ENCODE data around the gene ABHD14A.

ABHD14A gene

GRCh38 chr3:51941463-51941797, 33.4 kb upstream of the ABHD14A start:
- no peak for DNase-seq (ENCODE audit: low spot score)

- DNase-seq (ENCODE audit: low spot score) = peak; percentile 100
Measured at GRCh38 chr3:51941798-51942602, 32.9 kb upstream of the ABHD14A start, which contains the start of the genes PARP3 and RRP9. Gene PARP3 (plus strand): TSS chr3:51942363. CDS start chr3:51943356, 993 bp downstream. Gene RRP9 (minus strand): TSS chr3:51941904. CDS start chr3:51941867, 37 bp downstream.

DNA sequence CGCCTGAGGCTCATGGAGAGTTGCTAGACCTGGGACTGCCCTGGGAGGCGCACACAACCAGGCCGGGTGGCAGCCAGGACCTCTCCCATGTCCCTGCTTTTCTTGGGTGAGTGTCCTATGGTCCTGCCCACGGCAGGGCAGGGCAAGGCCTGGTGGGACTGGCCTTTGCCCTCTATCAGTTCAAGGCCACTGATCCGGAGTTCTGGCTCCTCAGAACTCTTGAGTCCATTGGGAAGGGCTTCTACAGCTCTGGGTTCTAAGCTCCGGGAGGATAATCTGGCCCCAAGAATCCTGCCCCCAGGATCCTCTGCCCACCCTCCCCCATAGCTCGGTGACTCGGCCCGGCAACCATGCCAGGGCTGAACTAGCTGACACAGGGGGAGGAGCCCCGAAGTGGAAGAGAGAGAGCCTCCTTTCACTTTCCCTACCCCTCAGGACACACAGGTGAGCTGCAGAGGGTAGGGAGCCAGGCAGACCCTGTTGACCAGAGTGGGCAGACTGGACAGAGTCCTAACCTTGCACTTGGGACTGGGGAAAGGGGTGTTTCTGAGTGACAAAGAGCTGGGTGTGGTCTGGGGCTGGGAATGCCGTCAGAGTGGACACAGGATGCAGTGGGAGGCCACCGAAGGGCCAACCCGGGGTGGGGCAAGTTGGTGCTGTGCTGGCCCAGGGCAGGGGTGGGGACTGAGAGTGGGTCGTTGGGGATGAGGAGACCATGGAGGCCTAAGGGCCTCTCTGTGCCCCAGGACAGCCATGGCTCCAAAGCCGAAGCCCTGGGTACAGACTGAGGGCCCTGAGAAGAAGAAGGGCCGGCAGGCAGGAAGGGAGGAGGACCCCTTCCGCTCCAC, 32.0 kb upstream of the ABHD14A start:
- peak; percentile 60 for DNase-seq (ENCODE audit: low spot score)

- no peak for DNase-seq (ENCODE audit: low spot score)
Measured at GRCh38 chr3:51943451-51944391, 31.1 kb upstream of the ABHD14A start.

- DNase-seq (ENCODE audit: low spot score) = no peak
Measured at GRCh38 chr3:51944451-51945021, 30.3 kb upstream of the ABHD14A start.

DNA sequence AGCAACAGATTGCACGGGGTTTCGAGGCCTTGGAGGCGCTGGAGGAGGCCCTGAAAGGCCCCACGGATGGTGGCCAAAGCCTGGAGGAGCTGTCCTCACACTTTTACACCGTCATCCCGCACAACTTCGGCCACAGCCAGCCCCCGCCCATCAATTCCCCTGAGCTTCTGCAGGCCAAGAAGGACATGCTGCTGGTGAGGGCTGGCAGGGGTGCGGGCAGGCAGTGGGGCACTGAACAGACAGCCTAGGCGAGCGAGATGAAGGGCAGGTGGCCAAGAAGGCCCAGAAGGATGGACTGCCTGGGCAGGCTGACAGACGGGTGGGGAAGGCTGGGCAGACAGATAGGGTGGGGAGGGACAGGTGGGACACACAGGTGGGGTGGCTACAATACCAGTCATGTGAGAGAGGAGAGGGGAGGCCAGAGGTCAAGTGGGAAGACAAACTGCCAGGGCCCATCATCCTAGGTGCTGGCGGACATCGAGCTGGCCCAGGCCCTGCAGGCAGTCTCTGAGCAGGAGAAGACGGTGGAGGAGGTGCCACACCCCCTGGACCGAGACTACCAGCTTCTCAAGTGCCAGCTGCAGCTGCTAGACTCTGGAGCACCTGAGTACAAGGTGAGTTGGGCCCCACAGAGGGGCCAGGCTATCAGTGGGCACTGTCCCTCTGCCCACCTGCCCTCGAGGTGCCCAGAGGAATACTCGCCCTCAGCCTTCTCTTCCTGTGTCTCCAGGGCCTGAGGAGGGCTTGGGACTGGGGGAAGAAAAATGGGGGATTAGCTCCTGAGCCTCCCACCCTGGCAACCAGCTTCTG, 29.6 kb upstream of the ABHD14A start:
- DNase-seq (ENCODE audit: low spot score) = no peak

DNA sequence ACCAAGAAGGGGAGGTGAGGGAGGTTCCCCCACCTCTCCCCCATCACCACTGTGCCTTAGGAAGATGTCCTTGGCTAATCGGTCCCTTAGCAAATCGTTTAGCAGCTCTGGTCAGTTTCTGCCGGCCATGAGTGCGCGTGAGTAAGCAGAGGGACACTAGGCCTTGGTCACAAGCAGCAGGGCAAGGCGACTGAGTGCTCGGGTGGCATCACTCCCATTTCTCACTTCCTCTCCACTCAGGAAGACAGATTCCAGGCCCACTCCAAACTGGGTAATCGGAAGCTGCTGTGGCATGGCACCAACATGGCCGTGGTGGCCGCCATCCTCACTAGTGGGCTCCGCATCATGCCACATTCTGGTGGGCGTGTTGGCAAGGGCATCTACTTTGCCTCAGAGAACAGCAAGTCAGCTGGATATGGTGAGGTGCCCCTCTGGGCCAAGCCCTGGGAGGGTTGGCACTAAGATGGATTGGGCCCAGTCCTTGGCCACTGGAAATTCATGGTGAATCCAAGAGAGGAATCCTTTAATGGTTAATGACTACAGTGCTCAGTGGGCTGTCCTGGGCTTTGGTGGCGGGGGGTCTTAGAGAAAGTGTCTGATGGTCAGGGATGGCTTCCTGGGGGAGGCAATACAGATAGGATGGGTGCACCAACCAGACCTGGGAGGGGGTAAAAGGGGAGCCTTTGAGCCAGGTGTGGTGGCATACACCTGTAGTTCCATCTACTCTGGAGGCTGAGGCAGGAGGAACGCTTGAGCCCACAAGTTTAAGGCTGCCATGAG, 28.7 kb upstream of the ABHD14A start:
- no peak for DNase-seq (ENCODE audit: low spot score)

DNA sequence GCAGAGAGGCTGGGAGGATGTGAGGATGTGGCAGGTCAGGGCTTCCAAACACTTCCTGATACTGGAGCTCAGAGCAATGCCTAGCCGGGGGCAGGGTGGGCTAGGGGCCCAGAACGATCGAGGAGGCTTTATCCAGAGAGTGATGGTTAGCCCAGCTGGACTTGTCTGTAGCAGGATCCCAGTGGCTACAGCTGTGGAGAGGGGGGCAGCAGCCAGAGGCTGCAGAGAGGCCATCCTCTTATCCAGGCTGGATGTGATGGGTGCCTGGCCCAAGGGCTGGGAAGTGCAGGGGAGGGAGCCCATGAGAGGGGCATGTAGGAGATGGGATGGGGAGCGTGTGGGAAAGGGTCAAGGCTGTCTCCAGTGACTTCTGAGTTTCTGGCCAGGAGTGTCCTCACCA, 28.1 kb upstream of the ABHD14A start:
- DNase-seq (ENCODE audit: low spot score) = no peak

DNA sequence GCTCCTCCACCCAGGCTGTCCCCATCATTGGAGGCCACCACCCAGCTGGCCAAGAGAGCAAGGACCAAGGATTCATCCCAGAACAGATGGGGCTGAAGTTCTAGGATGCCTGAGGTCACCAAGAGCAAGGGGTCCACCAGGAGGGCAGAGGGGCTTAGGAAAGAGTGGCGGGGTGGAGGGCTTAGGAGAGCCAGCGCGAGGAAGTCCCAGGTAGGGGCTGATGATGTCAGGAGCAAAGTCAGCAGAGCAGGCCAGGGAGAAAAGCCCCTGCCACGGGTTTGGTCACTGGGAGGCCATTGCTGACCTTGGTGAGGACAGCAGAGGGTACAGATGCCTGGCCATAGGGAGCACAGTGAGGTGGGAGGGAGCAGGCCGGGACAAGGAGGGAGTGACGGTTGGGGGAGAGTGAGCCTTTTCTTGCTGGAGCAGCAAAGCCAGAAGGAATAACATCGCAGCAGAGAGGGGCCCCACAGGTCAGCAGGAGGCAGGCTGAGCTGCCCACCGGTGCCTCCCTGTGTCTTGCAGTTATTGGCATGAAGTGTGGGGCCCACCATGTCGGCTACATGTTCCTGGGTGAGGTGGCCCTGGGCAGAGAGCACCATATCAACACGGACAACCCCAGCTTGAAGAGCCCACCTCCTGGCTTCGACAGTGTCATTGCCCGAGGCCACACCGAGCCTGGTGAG, 27.5 kb upstream of the ABHD14A start:
- DNase-seq (ENCODE audit: low spot score) = no peak

DNA sequence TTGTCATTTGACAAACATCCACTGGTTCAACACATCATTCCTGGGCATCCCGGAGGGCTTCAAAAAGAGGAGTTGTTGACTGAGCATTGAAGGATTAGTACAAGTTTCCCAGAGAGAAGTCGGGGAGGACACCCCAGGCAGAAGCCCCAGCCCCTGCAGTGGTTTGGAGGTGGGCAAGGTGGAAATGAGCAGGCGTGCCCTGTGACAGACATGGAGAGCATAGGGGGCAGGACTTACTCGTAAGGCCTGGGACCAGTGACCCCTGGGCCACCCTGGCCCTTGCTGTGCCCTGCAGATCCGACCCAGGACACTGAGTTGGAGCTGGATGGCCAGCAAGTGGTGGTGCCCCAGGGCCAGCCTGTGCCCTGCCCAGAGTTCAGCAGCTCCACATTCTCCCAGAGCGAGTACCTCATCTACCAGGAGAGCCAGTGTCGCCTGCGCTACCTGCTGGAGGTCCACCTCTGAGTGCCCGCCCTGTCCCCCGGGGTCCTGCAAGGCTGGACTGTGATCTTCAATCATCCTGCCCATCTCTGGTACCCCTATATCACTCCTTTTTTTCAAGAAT, 26.8 kb upstream of the ABHD14A start:
- no peak for DNase-seq (ENCODE audit: low spot score)

GRCh38 chr3:51949121-51949520, 25.7 kb upstream of the ABHD14A start:
- no peak for DNase-seq (ENCODE audit: low spot score)

- no peak for DNase-seq (ENCODE audit: low spot score)
Measured at GRCh38 chr3:51950899-51951298, 24.0 kb upstream of the ABHD14A start.

DNA sequence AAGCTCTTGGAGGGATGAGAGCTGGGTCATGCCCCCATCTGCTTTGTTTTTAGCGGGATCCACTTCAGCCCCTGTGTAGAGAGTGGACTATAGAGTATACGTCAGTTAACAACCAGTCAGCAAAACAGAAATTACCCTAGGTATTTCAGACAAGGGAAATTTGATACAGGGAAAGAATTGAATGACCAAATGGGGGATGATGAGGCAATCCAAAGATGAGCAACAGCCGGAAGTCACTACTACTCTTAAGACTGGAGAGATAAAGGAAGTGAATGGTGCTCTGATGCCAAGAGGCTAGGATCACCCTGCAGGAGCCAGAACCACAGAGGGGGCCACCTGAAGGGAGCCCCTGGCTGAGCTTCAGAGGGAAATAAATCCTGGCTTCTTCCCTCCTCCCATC, 21.4 kb upstream of the ABHD14A start:
- no peak for DNase-seq (ENCODE audit: low spot score)

GRCh38 chr3:51954105-51954504, 20.8 kb upstream of the ABHD14A start:
- DNase-seq (ENCODE audit: low spot score) = no peak

DNA sequence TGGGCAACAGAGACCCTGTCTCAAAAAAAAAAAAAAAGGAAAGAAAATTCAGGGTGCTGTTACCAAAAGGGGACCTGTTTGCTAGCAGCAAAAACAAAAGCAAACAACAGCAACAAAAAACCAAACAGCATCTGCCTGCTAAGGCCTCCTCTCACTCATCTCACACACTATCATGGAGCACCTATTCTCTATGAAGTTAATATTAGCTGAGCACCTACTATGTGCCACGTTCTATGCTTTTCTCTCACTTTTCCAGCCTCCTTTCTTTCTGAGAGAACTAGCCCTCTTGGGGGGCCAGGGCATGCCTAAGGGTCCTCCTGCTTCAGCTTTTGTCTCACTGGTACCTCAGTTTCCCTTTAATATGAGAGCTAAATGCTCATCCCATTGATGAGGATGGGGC, 20.2 kb upstream of the ABHD14A start:
- no peak for DNase-seq (ENCODE audit: low spot score)

DNA sequence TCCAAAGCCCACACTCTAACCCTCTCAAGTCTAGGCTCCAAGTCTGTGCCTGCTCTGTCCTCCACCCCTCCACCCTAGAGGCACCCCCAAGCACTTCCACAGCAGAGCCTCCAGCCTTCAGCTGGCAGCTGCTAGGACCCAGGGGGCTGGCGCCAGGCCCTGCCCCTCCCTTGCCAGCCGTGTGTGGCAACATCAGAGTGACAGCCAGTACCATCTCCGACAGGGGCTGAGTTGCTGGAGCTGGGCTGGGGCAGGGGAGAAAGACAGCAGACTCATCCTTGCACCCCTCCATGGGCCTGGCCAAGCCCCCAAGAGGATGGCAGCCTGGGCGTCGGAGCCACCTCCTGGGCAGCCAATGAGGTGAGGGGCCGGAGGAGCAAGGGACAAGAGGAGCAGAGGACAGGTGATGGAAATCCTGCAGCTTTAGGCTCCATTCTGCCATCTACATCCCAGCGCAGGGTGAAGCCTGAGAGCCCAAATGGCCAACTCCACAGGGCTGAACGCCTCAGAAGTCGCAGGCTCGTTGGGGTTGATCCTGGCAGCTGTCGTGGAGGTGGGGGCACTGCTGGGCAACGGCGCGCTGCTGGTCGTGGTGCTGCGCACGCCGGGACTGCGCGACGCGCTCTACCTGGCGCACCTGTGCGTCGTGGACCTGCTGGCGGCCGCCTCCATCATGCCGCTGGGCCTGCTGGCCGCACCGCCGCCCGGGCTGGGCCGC, 19.5 kb upstream of the ABHD14A start, which contains the start of gene GPR62:
Gene GPR62, plus strand, starts transcription at position 207 of the 718 bp plus-strand sequence. Its CDS starts 272 bp downstream, at position 479.
- DNase-seq (ENCODE audit: low spot score) = no peak

GRCh38 chr3:51955893-51956770, 18.7 kb upstream of the ABHD14A start:
- DNase-seq (ENCODE audit: low spot score) = peak; percentile 18

All from CD4-positive, alpha-beta T cell treated with Interleukin-2 at 100 ng/mL for 4 hours (primary cell).